ENCODE results near the gene NUDT1.
A peak's percentile ranks its signal among the peaks of the same experiment; 100 is the strongest.

NUDT1 gene

GRCh38 chr7:2208712-2209111, 33.3 kb upstream of the NUDT1 start:
- POLR2A ChIA-PET, result no interaction called here
- Histone ChIP-seq H3K4me1 (ENCODE audit: control insufficient read depth, insufficient read depth, low read length) (no peaks in the 10 kb centered on the region), H3K27ac (ENCODE audit: extremely low read depth, low read depth, low read length) (no peak overlapping the region), H3K9me3 (ENCODE audit: control insufficient read depth, insufficient read depth, low read depth, low read length) (no peaks in the 10 kb centered on the region), H3K4me3 (ENCODE audit: low read depth, low read length) (no peak overlapping the region), H3K36me3 (ENCODE audit: control insufficient read depth in 2 of 2, insufficient read depth in 1 of 2, low read length in 2 of 2) (peaks cover 7 to 83% of the 10 kb centered on the region in 2 experiments; a peak in 2 of 3 replicates)
- TF ChIP-seq ZNF362 (tag by site-specific recombination; IDR thresholded peaks at IDR 0.05), result no peak
- TF ChIP-seq ZNF37A (tag by site-specific recombination; IDR thresholded peaks at IDR 0.05), result no peak
- no peak for TF ChIP-seq ZNF704 (tag by site-specific recombination; IDR thresholded peaks at IDR 0.05)
- TF ChIP-seq ZNF626 (tag by site-specific recombination; IDR thresholded peaks at IDR 0.05), result no peak
- CTCF ChIA-PET, result interaction anchor here (0.6 kb wide), 2 partner anchors 364 to 630 kb away, joined by 3 to 4 read pairs; no protein-coding TSS in a partner anchor

GRCh38 chr7:2209146-2209960, 32.7 kb upstream of the NUDT1 start:
- ChIA-PET POLR2A (no interaction called here), CTCF (interaction anchor here (0.5 to 1.2 kb wide), 7 partner anchors 51 to 996 kb away, joined by 3 to 5 read pairs (median 3); no protein-coding TSS in a partner anchor)
- no peak overlapping the region for H3K4me3 ChIP-seq (ENCODE audit: low read depth, low read length)
- H3K9me3 ChIP-seq (ENCODE audit: control insufficient read depth, insufficient read depth, low read depth, low read length), result no peaks in the 10 kb centered on the region
- no peak overlapping the region for H3K27ac ChIP-seq (ENCODE audit: extremely low read depth, low read depth, low read length)
- H3K4me1 ChIP-seq (ENCODE audit: control insufficient read depth, insufficient read depth, low read length), result no peaks in the 10 kb centered on the region
- peaks cover 7 to 83% of the 10 kb centered on the region in 2 experiments; a peak in 2 of 3 replicates for H3K36me3 ChIP-seq (ENCODE audit: control insufficient read depth in 2 of 2, insufficient read depth in 1 of 2, low read length in 2 of 2)
- no peak for TF ChIP-seq ZNF645 (tag by site-specific recombination; IDR thresholded peaks at IDR 0.05)
- 0 out of 2 replicates have a peak, but pooled peaks have one; percentile 24 for TF ChIP-seq EGR2 (tag by site-specific recombination; IDR thresholded peaks at IDR 0.05; ENCODE audit: low read depth)
- TF ChIP-seq ZNF555 (tag by site-specific recombination; conservative IDR thresholded peaks at IDR 0.05), result no peak
- TF ChIP-seq ZNF341 (tag by site-specific recombination; IDR thresholded peaks at IDR 0.05; ENCODE audit: low read depth), result no peak
- no peak for TF ChIP-seq ZNF184 (tag by site-specific recombination; IDR thresholded peaks at IDR 0.05)
- TF ChIP-seq ZNF623 (tag by site-specific recombination; IDR thresholded peaks at IDR 0.05), result no peak
- TF ChIP-seq KLF17 (tag by site-specific recombination; IDR thresholded peaks at IDR 0.05), result no peak
- no peak for TF ChIP-seq ZNF600 (tag by site-specific recombination; IDR thresholded peaks at IDR 0.05)
- TF ChIP-seq ZNF169 (tag by site-specific recombination; IDR thresholded peaks at IDR 0.05), result no peak
- no peak for TF ChIP-seq ZNF2 (tag by site-specific recombination; IDR thresholded peaks at IDR 0.05)
- no peak for TF ChIP-seq ZNF768 (tag by site-specific recombination; IDR thresholded peaks at IDR 0.05)
- TF ChIP-seq ZSCAN23 (tag by site-specific recombination; IDR thresholded peaks at IDR 0.05), result no peak
- TF ChIP-seq GLIS1 (tag by site-specific recombination; IDR thresholded peaks at IDR 0.05), result 0 out of 2 replicates have a peak, but pooled peaks have one; percentile 11
- no peak for TF ChIP-seq ATF2 (tag by site-specific recombination; IDR thresholded peaks at IDR 0.05; ENCODE audit: low read depth)
- TF ChIP-seq TSHZ1 (tag by site-specific recombination; IDR thresholded peaks at IDR 0.05; ENCODE audit: borderline replicate concordance), result no peak
- no peak for TF ChIP-seq ZBTB7A (tag by site-specific recombination; IDR thresholded peaks at IDR 0.05; ENCODE audit: low read depth)
- no peak for TF ChIP-seq ZEB2 (tag by site-specific recombination; IDR thresholded peaks at IDR 0.05)
- TF ChIP-seq ZNF654 (tag by site-specific recombination; IDR thresholded peaks at IDR 0.05; ENCODE audit: low read depth), result peak; percentile 57
- no peak for TF ChIP-seq ZNF596 (tag by site-specific recombination; IDR thresholded peaks at IDR 0.05)

Measured in HEK293 (cell line).